KMS-11 (cell line): ENCODE data around the gene LIN7C.

Experiments used
- H2AFZ ChIP-seq: fragments of 200-600 bp; sonication (generic); 2 replicates; pipeline ENCODE4 v1.6.1; 2016; ENCODE audit warnings: antibody characterized with exemption, mixed run types, low read depth
- H3K27ac ChIP-seq: fragments of 200-600 bp; sonication (generic); 2 replicates; pipeline ENCODE4 v1.6.1; 2016; ENCODE audit warnings: mild to moderate bottlenecking, mixed run types
- H3K27me3 ChIP-seq: fragments of 200-600 bp; sonication (generic); 2 replicates; pipeline ENCODE4 v1.6.1; 2017; ENCODE audit warnings: mild to moderate bottlenecking, low read depth, mixed run types, moderate library complexity; ENCODE audit not compliant: insufficient read depth
- H3K36me3 ChIP-seq: fragments of 200-600 bp; sonication (generic); 2 replicates; pipeline ENCODE4 v1.6.1; 2017; ENCODE audit warnings: mild to moderate bottlenecking, mixed run types; ENCODE audit not compliant: insufficient read depth
- H3K4me1 ChIP-seq: fragments of 200-600 bp; sonication (generic); 2 replicates; pipeline ENCODE4 v1.6.1; 2016; ENCODE audit warnings: mild to moderate bottlenecking, low read depth, mixed run types; ENCODE audit not compliant: poor library complexity, severe bottlenecking
- H3K4me2 ChIP-seq: fragments of 200-600 bp; sonication (generic); 2 replicates; pipeline ENCODE4 v1.7.0; 2016; ENCODE audit warnings: mild to moderate bottlenecking, mixed run types
- H3K4me3 ChIP-seq: fragments of 200-600 bp; sonication (generic); IDR thresholded peaks from 2 replicates; pipeline ENCODE4 v1.6.1; 2017; ENCODE audit warnings: low read depth, low read length, mixed read lengths; ENCODE audit not compliant: insufficient read depth
- H3K79me2 ChIP-seq: fragments of 200-600 bp; sonication (generic); 2 replicates; pipeline ENCODE4 v1.6.1; 2016; ENCODE audit warnings: low read depth, mixed run types; ENCODE audit not compliant: insufficient read depth
- H3K9ac ChIP-seq: fragments of 200-600 bp; sonication (generic); 2 replicates; pipeline ENCODE4 v1.6.1; 2016; ENCODE audit warnings: mild to moderate bottlenecking, mixed run types
- H4K20me1 ChIP-seq: fragments of 200-600 bp; sonication (generic); 2 replicates; pipeline ENCODE4 v1.6.1; 2016; ENCODE audit warnings: mild to moderate bottlenecking, mixed run types; ENCODE audit not compliant: insufficient read depth
- TF ChIP-seq, protein P1 (sequence below): fragments of 200-600 bp; sonication (generic); conservative IDR thresholded peaks from 2 replicates; pipeline ENCODE4 v1.6.1; 2017; ENCODE audit warnings: low read depth, mild to moderate bottlenecking, antibody characterized with exemption, low read length, moderate library complexity, mixed read lengths

LIN7C gene

DNA sequence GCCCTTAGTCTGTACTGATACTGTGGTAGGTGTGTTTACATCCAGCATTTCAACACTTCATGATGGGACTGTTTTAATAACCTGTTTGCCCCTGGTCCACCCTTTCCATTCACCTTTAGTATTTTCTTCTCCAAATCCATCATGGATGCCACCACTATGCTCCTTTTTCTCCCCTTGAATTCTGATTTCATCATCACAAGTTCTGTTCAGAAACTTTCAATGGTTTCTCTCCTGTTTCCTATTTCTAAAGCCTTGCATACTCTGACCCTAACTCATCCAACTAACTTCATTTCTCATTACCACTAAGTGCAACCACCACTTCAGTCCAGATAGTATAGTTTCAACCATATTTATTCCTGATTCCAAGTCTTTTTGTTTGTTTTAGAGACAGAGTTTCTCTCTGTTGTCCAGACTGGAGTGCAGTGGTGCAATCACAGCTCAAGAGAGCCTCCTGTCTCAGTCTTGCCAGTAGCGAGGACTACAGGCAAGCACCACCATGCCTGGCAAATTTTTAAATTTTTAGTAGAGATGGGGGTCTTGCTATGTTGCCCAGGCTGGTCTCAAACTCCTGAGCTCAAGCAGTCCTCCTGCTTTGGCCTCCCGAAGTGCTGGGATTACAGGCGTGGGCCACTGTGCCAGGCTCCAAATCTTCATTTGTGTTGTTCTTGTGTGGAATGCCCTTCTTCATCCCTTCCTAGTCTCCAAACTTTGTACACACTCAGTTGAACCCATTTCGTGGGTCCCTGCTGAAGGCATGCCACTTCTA, 1.2 kb upstream of the LIN7C start:
- no peaks in the 10 kb centered on the region for H3K36me3 ChIP-seq
- no peaks in the 10 kb centered on the region for H3K27me3 ChIP-seq
- H3K4me3 ChIP-seq = no peak overlapping the region
- H3K9ac ChIP-seq = peak overlapping the region; percentile 90; the same call in 1 of the 2 replicates
- H4K20me1 ChIP-seq = no peaks in the 10 kb centered on the region
- H3K79me2 ChIP-seq = peaks cover 36% of the 10 kb centered on the region
- H3K4me1 ChIP-seq = peaks cover 30% of the 10 kb centered on the region
- H3K27ac ChIP-seq = no peak overlapping the region; the same call in 1 of the 2 replicates
- TF ChIP-seq, protein P1, sequence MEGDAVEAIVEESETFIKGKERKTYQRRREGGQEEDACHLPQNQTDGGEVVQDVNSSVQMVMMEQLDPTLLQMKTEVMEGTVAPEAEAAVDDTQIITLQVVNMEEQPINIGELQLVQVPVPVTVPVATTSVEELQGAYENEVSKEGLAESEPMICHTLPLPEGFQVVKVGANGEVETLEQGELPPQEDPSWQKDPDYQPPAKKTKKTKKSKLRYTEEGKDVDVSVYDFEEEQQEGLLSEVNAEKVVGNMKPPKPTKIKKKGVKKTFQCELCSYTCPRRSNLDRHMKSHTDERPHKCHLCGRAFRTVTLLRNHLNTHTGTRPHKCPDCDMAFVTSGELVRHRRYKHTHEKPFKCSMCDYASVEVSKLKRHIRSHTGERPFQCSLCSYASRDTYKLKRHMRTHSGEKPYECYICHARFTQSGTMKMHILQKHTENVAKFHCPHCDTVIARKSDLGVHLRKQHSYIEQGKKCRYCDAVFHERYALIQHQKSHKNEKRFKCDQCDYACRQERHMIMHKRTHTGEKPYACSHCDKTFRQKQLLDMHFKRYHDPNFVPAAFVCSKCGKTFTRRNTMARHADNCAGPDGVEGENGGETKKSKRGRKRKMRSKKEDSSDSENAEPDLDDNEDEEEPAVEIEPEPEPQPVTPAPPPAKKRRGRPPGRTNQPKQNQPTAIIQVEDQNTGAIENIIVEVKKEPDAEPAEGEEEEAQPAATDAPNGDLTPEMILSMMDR = no peak
- H2AFZ ChIP-seq = peak overlapping the region; percentile 75
- peak overlapping the region; percentile 77 for H3K4me2 ChIP-seq

DNA sequence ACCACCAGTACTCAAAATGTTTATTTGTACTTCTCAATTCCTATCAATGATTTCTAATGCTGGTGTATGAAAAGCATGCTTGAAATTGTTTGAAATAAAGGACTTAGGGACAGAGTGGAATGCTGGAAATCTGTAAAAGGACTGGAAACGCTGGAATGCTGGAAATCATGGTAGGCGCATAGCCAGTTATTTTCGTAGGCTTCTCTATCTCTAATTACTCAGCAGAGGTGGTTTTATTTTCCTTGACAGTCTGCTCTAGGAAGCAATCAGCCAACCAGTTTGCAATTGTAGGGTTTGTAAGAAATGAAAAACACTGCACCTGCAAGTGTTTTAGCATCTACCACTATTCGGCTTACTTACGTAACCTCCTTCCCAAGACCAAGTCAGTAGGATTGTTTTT, 788 bp downstream of the LIN7C start:
- Histone ChIP-seq H3K4me2 (peak overlapping the region; percentile 79), H3K79me2 (peaks cover 48% of the 10 kb centered on the region), H3K4me3 (peak overlapping the region; percentile 65), H3K27ac (peak overlapping the region; percentile 77), H4K20me1 (no peaks in the 10 kb centered on the region), H3K36me3 (no peaks in the 10 kb centered on the region), H3K4me1 (peaks cover 40% of the 10 kb centered on the region), H3K27me3 (no peaks in the 10 kb centered on the region), H2AFZ (peak overlapping the region; percentile 75), H3K9ac (peak overlapping the region; percentile 90)
- TF ChIP-seq, protein P1 = no peak

DNA sequence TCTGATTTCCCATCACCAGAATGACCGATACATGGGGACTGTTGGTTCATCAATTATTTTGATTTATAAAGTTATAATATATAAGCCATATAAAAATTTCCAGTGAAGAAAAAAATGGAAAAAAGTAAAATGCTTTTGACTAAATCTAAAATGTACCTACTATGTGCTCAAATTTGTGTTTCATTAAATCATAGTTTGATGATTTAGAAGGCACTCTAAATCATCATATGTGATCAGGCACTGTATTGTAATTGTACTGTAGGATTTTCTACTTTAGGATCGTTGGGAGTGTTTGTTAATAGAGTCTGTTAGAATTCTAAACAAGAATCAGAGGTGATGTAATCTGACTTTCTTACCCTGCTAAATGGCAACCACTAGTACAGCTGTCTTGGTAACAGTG, 2.4 kb downstream of the LIN7C start:
- no peak overlapping the region for H3K27ac ChIP-seq
- no peaks in the 10 kb centered on the region for H3K27me3 ChIP-seq
- no peak overlapping the region for H3K9ac ChIP-seq
- no peaks in the 10 kb centered on the region for H4K20me1 ChIP-seq
- H3K4me1 ChIP-seq = peaks cover 43% of the 10 kb centered on the region
- peak overlapping the region; percentile 79; the same call in 1 of the 2 replicates for H3K4me2 ChIP-seq
- TF ChIP-seq, protein P1 = no peak
- H3K4me3 ChIP-seq = no peak overlapping the region
- no peaks in the 10 kb centered on the region for H3K36me3 ChIP-seq
- H3K79me2 ChIP-seq = peaks cover 48% of the 10 kb centered on the region
- no peak overlapping the region for H2AFZ ChIP-seq

DNA sequence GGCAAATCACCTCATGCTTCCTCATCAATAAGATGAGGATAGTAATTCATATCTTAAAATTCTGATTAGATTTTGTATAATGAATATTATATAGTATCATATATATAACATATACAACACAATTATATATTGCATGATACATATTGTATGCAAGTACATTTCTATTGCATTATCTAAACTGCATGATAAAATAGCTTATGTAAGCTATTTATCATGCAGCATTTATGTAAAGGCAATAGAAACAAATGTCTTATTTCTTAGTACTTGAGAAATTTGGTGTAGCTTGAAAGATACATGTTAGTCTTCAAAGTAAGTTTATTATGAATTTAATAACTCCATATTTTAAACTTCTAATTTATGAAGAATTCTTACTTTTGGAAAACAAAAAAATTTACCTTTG, 5.5 kb downstream of the LIN7C start:
- H3K9ac ChIP-seq = no peak overlapping the region
- 0 out of 2 replicates have a peak, but pooled peaks cover 3% of the 10 kb centered on the region for H3K36me3 ChIP-seq
- no peak overlapping the region for H3K4me3 ChIP-seq
- H3K27ac ChIP-seq = no peak overlapping the region
- TF ChIP-seq, protein P1 = no peak
- no peak overlapping the region for H2AFZ ChIP-seq
- H3K79me2 ChIP-seq = peaks cover 56% of the 10 kb centered on the region
- peaks cover 64% of the 10 kb centered on the region for H3K4me1 ChIP-seq
- H4K20me1 ChIP-seq = no peaks in the 10 kb centered on the region
- H3K4me2 ChIP-seq = no peak overlapping the region
- no peaks in the 10 kb centered on the region for H3K27me3 ChIP-seq
